ENCODE data around the gene CFAP69.

DNA sequence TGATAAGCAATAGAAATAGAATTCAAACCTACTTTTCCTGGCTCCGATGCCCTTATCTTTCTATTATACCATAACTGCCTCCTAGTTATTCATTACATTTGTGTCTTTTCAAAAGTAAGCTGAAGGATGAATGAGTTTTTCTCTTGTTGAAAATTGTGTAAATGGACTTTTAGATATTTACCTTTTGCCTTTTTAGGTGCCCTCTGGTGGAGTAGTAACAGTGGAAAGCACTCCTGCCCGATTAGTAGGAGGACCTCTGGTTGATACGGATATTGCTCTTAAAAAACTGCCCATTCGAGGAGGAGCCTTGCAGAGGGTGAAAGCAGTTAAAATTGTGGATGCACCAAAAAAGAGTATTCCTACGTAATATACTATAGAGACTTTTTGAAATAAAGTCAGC, 64.9 kb downstream of the CFAP69 start:
- no peak for TF ChIP-seq CTCF (IDR thresholded peaks at IDR 0.05)
- TF ChIP-seq ATF2 (CRISPR knock-in tag; IDR thresholded peaks at IDR 0.05; ENCODE audit: borderline replicate concordance, low read depth) = no peak
- TF ChIP-seq ZNF317 (CRISPR knock-in tag; IDR thresholded peaks at IDR 0.05; ENCODE audit: borderline replicate concordance, low read depth) = no peak
- TF ChIP-seq SMAD3 (CRISPR knock-in tag; IDR thresholded peaks at IDR 0.05; ENCODE audit: borderline replicate concordance) = no peak
- no peak for TF ChIP-seq CBFB (CRISPR knock-in tag; IDR thresholded peaks at IDR 0.05; ENCODE audit: low read depth)
- no peak for TF ChIP-seq SP1 (CRISPR knock-in tag; conservative IDR thresholded peaks at IDR 0.05)
- no peak for TF ChIP-seq JUN (CRISPR knock-in tag; IDR thresholded peaks at IDR 0.05)

All from WTC11 (cell line).